Upper lobe of left lung (tissue), 4 donors: ENCODE data around the gene SCN1B.

Experiments
- EP300 ChIP-seq, 4 donors: sonication (generic); formaldehyde crosslinking; IDR thresholded peaks; one replicate each; pipeline ENCODE4 v1.5.1; 2017; ENCODE audit warnings: antibody characterized with exemption in 4 of 4, control low read depth in 2 of 4
- POLR2A ChIP-seq, 4 donors: fragments of 450-650 bp; IDR thresholded peaks; one replicate each; pipeline ENCODE4 v1.5.1; 2016 to 2017; ENCODE audit warnings: antibody characterized with exemption in 4 of 4, mild to moderate bottlenecking in 2 of 4
- POLR2AphosphoS5 ChIP-seq, 2 donors: sonication (generic); formaldehyde crosslinking; IDR thresholded peaks; one replicate each; pipeline ENCODE4 v1.5.1; 2017; ENCODE audit warnings: antibody characterized with exemption in 2 of 2
- TF ChIP-seq, protein P1 (sequence below), 6 experiments: fragments of 450-650 bp in 4 of 6; fragments of 200-600 bp in 2 of 6; sonication (generic) in 2 of 6; IDR thresholded peaks; one replicate each; pipeline ENCODE4 v1.5.1; 2016 to 2019; ENCODE audit warnings: antibody characterized with exemption in 6 of 6

DNA sequence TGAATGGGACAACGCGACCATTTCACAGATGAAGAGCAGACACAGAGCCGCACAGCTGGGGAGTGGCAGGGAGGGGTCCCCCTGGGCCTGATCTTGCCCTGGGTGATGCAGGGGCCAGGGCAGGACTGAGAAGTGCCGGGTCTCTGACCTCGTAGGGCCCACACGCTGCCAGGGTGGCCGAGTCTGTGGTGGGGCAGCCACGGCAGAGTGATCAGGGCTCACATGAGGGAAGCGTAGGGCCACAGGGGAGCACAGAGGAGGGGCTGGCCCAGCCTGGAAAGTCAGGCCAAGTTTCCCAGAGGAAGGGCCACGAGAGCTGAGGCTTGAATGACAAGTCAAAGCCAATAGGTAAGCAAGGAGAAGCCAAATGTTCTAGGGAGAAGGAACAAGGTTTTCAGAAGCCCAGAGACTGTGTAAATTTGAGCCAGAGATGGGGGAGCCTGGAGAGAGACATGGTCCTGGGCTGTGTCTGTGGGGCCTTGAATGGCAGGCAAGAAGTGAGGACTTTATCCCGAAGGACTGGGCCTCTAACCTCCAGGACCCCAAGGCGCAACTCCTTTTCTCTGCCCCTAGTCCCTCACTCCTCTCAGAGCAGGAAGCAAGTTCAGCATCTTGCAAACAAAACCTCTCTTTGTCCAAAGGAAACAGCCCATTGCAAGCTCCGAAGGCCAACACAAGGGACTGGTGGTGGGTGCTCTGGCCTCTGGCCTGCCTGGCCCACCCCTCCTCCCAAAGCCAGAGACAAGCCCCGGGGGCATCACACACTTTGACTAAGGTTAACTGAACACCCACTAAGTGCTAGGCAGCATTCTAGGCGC, 53.6 kb downstream of the SCN1B start:
- TF ChIP-seq POLR2A (IDR thresholded peaks at IDR 0.05) (no peak), EP300 (IDR thresholded peaks at IDR 0.05) (no peak), POLR2AphosphoS5 (IDR thresholded peaks at IDR 0.05) (no peak)
- TF ChIP-seq, protein P1, sequence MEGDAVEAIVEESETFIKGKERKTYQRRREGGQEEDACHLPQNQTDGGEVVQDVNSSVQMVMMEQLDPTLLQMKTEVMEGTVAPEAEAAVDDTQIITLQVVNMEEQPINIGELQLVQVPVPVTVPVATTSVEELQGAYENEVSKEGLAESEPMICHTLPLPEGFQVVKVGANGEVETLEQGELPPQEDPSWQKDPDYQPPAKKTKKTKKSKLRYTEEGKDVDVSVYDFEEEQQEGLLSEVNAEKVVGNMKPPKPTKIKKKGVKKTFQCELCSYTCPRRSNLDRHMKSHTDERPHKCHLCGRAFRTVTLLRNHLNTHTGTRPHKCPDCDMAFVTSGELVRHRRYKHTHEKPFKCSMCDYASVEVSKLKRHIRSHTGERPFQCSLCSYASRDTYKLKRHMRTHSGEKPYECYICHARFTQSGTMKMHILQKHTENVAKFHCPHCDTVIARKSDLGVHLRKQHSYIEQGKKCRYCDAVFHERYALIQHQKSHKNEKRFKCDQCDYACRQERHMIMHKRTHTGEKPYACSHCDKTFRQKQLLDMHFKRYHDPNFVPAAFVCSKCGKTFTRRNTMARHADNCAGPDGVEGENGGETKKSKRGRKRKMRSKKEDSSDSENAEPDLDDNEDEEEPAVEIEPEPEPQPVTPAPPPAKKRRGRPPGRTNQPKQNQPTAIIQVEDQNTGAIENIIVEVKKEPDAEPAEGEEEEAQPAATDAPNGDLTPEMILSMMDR (IDR thresholded peaks at IDR 0.05) = no peak
